A673 (cell line): ENCODE results near the gene HDHD2.

Experiments used
- CTCF ChIP-seq: fragments of 300-800, 200-600 bp; sonication (generic); conservative IDR thresholded peaks from 2 replicates; pipeline ENCODE4 v1.5.1; 2017; ENCODE audit warnings: low read depth, mild to moderate bottlenecking, antibody characterized with exemption, low read length, moderate library complexity, mixed read lengths
- EZH2 ChIP-seq: fragments of 200-600 bp; sonication (generic); IDR thresholded peaks from 2 replicates; pipeline ENCODE4 v1.6.1; 2017; ENCODE audit warnings: borderline replicate concordance, low read depth, mild to moderate bottlenecking, mixed read lengths, antibody characterized with exemption, low read length; ENCODE audit not compliant: poor library complexity, severe bottlenecking

- TF ChIP-seq CTCF (no peak), EZH2 (no peak)
Observed at GRCh38 chr18:47121146-47121545, 29.2 kb downstream of the HDHD2 start.
